Dendritic cell treated with granulocyte-macrophage colony-stimulating factor and Interleukin-4, amounts not matched to agents 40 ng/mL and 50 ng/mL, for 4 days (primary cell): ENCODE results near the gene FBLIM1.

ENCODE experiments used
- H3K27ac Mint-ChIP-seq: one replicate; pipeline ENCODE4 v1.8.0; 2022; ENCODE audit warnings: mild to moderate bottlenecking, mixed read lengths
- H3K27me3 Mint-ChIP-seq: one replicate; pipeline ENCODE4 v1.8.0; 2022; ENCODE audit warnings: mild to moderate bottlenecking, mixed read lengths
- H3K36me3 Mint-ChIP-seq: one replicate; pipeline ENCODE4 v1.8.0; 2022; ENCODE audit warnings: low read depth, mixed read lengths
- H3K4me1 Mint-ChIP-seq: one replicate; pipeline ENCODE4 v1.8.0; 2022; ENCODE audit warnings: low read depth, mixed read lengths
- H3K4me3 Mint-ChIP-seq: one replicate; pipeline ENCODE4 v1.8.0; 2022; ENCODE audit warnings: mild to moderate bottlenecking, moderate library complexity, mixed read lengths
- H3K9me3 Mint-ChIP-seq: one replicate; pipeline ENCODE4 v1.8.0; 2022; ENCODE audit warnings: mixed read lengths
- intact Hi-C: fragments of 100-400 bp; cut with micrococcal nuclease; formaldehyde crosslinking; loops from one replicate; pipeline ENCODE4 v1.15.0; 2022

Gene FBLIM1

GRCh38 chr1:15726508-15726907 lies 32.1 kb upstream of the FBLIM1 start:
- intact Hi-C loops, result no loop called here
- H3K36me3 Mint-ChIP-seq, result peaks cover 100% of the 10 kb centered on the region
- H3K27ac Mint-ChIP-seq, result no peak overlapping the region

GRCh38 chr1:15727021-15727420 lies 31.6 kb upstream of the FBLIM1 start:
- H3K4me3 Mint-ChIP-seq, result no peak overlapping the region
- intact Hi-C loops, result no loop called here
- no peaks in the 10 kb centered on the region for H3K9me3 Mint-ChIP-seq
- H3K36me3 Mint-ChIP-seq, result peaks cover 100% of the 10 kb centered on the region
- no peaks in the 10 kb centered on the region for H3K27me3 Mint-ChIP-seq
- H3K4me1 Mint-ChIP-seq, result no peaks in the 10 kb centered on the region
- H3K27ac Mint-ChIP-seq, result no peak overlapping the region

More at GRCh38 chr1:15726508-15726907, 32.1 kb upstream of the FBLIM1 start:
- Mint-ChIP-seq H3K27me3 (no peaks in the 10 kb centered on the region), H3K4me1 (no peaks in the 10 kb centered on the region), H3K4me3 (no peak overlapping the region), H3K9me3 (no peaks in the 10 kb centered on the region)

- Mint-ChIP-seq H3K27me3 (no peaks in the 10 kb centered on the region), H3K4me3 (no peak overlapping the region), H3K4me1 (no peaks in the 10 kb centered on the region), H3K36me3 (peaks cover 100% of the 10 kb centered on the region), H3K9me3 (no peaks in the 10 kb centered on the region), H3K27ac (no peak overlapping the region)
- intact Hi-C loops, result no loop called here
These were observed 31.2 kb upstream of the FBLIM1 start for GRCh38 chr1:15727424-15727823.

- intact Hi-C loops, result no loop called here
- H3K27ac Mint-ChIP-seq, result no peak overlapping the region
- no peaks in the 10 kb centered on the region for H3K9me3 Mint-ChIP-seq
- H3K4me3 Mint-ChIP-seq, result no peak overlapping the region
- H3K4me1 Mint-ChIP-seq, result no peaks in the 10 kb centered on the region
- peaks cover 100% of the 10 kb centered on the region for H3K36me3 Mint-ChIP-seq
- no peaks in the 10 kb centered on the region for H3K27me3 Mint-ChIP-seq
These were observed 30.6 kb upstream of the FBLIM1 start for GRCh38 chr1:15727866-15728534.

- H3K27ac Mint-ChIP-seq, result no peak overlapping the region
- no peaks in the 10 kb centered on the region for H3K4me1 Mint-ChIP-seq
- no peaks in the 10 kb centered on the region for H3K9me3 Mint-ChIP-seq
- H3K36me3 Mint-ChIP-seq, result peaks cover 100% of the 10 kb centered on the region
- no peak overlapping the region for H3K4me3 Mint-ChIP-seq
- intact Hi-C loops, result no loop called here
- no peaks in the 10 kb centered on the region for H3K27me3 Mint-ChIP-seq
These were observed 29.5 kb upstream of the FBLIM1 start for GRCh38 chr1:15728937-15729657.

- Mint-ChIP-seq H3K27ac (no peak overlapping the region), H3K4me3 (no peak overlapping the region), H3K27me3 (no peaks in the 10 kb centered on the region), H3K4me1 (no peaks in the 10 kb centered on the region), H3K9me3 (no peaks in the 10 kb centered on the region), H3K36me3 (peaks cover 100% of the 10 kb centered on the region)
- intact Hi-C loops, result no loop called here
These were observed 28.2 kb upstream of the FBLIM1 start for GRCh38 chr1:15730423-15730822.

- intact Hi-C loops, result no loop called here
- Mint-ChIP-seq H3K27me3 (no peaks in the 10 kb centered on the region), H3K27ac (no peak overlapping the region), H3K36me3 (peaks cover 100% of the 10 kb centered on the region), H3K9me3 (no peaks in the 10 kb centered on the region), H3K4me3 (no peak overlapping the region), H3K4me1 (no peaks in the 10 kb centered on the region)
These were observed 27.7 kb upstream of the FBLIM1 start for GRCh38 chr1:15730936-15731335.

GRCh38 chr1:15731735-15732685 lies 26.6 kb upstream of the FBLIM1 start:
- no peak overlapping the region for H3K4me3 Mint-ChIP-seq
- no peak overlapping the region for H3K27ac Mint-ChIP-seq
- no peaks in the 10 kb centered on the region for H3K9me3 Mint-ChIP-seq
- intact Hi-C loops, result no loop called here
- no peaks in the 10 kb centered on the region for H3K27me3 Mint-ChIP-seq
- peaks cover 96% of the 10 kb centered on the region for H3K36me3 Mint-ChIP-seq
- H3K4me1 Mint-ChIP-seq, result no peaks in the 10 kb centered on the region

GRCh38 chr1:15732686-15733081 lies 25.9 kb upstream of the FBLIM1 start:
- intact Hi-C loops, result no loop called here
- Mint-ChIP-seq H3K9me3 (no peaks in the 10 kb centered on the region), H3K4me1 (no peaks in the 10 kb centered on the region), H3K27me3 (no peaks in the 10 kb centered on the region), H3K36me3 (peaks cover 91% of the 10 kb centered on the region), H3K4me3 (no peak overlapping the region), H3K27ac (no peak overlapping the region)

GRCh38 chr1:15733218-15733725 lies 25.3 kb upstream of the FBLIM1 start:
- no peaks in the 10 kb centered on the region for H3K9me3 Mint-ChIP-seq
- intact Hi-C loops, result no loop called here
- no peaks in the 10 kb centered on the region for H3K27me3 Mint-ChIP-seq
- H3K4me3 Mint-ChIP-seq, result no peak overlapping the region
- H3K27ac Mint-ChIP-seq, result no peak overlapping the region
- H3K36me3 Mint-ChIP-seq, result peaks cover 91% of the 10 kb centered on the region
- H3K4me1 Mint-ChIP-seq, result peaks cover under 1% of the 10 kb centered on the region

- no peaks in the 10 kb centered on the region for H3K27me3 Mint-ChIP-seq
- intact Hi-C loops, result no loop called here
- H3K4me1 Mint-ChIP-seq, result peaks cover 5% of the 10 kb centered on the region
- H3K36me3 Mint-ChIP-seq, result peaks cover 91% of the 10 kb centered on the region
- no peaks in the 10 kb centered on the region for H3K9me3 Mint-ChIP-seq
- H3K4me3 Mint-ChIP-seq, result no peak overlapping the region
- H3K27ac Mint-ChIP-seq, result no peak overlapping the region
These were observed 24.8 kb upstream of the FBLIM1 start for GRCh38 chr1:15733726-15734226.

GRCh38 chr1:15734296-15734695 lies 24.3 kb upstream of the FBLIM1 start:
- Mint-ChIP-seq H3K27ac (no peak overlapping the region), H3K27me3 (no peaks in the 10 kb centered on the region), H3K9me3 (no peaks in the 10 kb centered on the region), H3K4me1 (peaks cover 7% of the 10 kb centered on the region), H3K36me3 (peaks cover 91% of the 10 kb centered on the region), H3K4me3 (no peak overlapping the region)
- intact Hi-C loops, result no loop called here

- Mint-ChIP-seq H3K9me3 (no peaks in the 10 kb centered on the region), H3K27ac (no peak overlapping the region), H3K36me3 (peaks cover 91% of the 10 kb centered on the region), H3K4me1 (peaks cover 7% of the 10 kb centered on the region), H3K4me3 (no peak overlapping the region), H3K27me3 (no peaks in the 10 kb centered on the region)
- intact Hi-C loops, result no loop called here
These were observed 23.7 kb upstream of the FBLIM1 start for GRCh38 chr1:15734901-15735300.
